Measurements from ENCODE around the gene CCDC71L.

GRCh38 chr7:106683941-106684340 is 23.0 kb upstream of the CCDC71L start:
- TF ChIP-seq CTCF (IDR thresholded peaks at IDR 0.05; ENCODE audit: extremely low read depth in 1 of 2, insufficient read depth in 1 of 2, low read depth in 1 of 2, low read length in 2 of 2) (no peak), JUN (IDR thresholded peaks at IDR 0.05; ENCODE audit: borderline replicate concordance, insufficient read depth, insufficient read length, low read depth) (no peak), POLR2A (IDR thresholded peaks at IDR 0.05; ENCODE audit: low read depth, low read length) (no peak), POLR2AphosphoS5 (IDR thresholded peaks at IDR 0.05; ENCODE audit: insufficient read depth, low read depth, low read length) (no peak), EZH2 (IDR thresholded peaks at IDR 0.05; ENCODE audit: borderline replicate concordance, low read depth, low read length, severe bottlenecking) (no peak), MAX (IDR thresholded peaks at IDR 0.05; ENCODE audit: insufficient read depth, insufficient read length) (no peak)
